Measurements from ENCODE around the gene MANF.

Gene MANF

DNA sequence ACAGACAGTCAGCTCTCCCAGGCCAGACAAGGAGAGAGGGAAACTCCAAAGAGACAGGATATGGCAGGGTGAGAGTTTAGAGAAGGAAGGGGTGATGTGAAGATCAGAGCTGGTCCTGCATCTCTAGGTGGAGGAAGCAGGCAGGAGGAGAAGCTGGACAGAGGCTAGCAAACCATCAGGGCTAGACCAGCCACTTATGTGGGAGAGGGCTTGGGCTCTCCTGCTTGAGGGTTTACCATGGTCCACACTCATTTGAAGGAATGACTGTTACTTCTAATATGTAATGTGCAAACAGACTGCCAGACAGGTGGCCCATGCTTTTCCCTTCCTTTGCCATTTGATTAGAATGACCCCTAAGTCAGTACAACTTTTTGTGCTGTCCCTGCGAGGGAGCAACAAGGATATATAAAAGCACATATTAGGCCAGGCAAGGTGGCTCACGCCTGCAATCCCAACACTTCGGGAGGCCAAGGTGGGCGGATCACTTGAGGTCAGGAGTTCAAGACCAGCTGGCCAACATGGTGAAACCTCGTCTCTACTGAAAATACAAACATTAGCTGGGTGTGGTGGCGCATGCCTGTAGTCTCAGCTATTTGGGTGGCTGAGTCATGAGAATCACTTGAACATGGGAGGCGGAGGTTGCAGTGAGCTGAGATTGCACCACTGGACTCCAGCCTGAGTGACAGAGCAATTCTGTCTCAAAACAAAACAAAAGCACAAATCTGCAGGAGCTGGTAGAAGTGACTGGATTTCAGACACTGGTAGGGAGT lies 41.0 kb upstream of the MANF start:
- no peaks in the 10 kb centered on the region for H3K9me3 ChIP-seq (ENCODE audit: control insufficient read depth, insufficient read depth, low read length)
- H3K36me3 ChIP-seq (ENCODE audit: control insufficient read depth, low read length): no peaks in the 10 kb centered on the region
- no peaks in the 10 kb centered on the region for H3K9me2 ChIP-seq (replicated peaks; ENCODE audit: control insufficient read depth, low read length)
- H3K4me3 ChIP-seq (ENCODE audit: low read length): no peak overlapping the region
- no peaks in the 10 kb centered on the region for H3K4me1 ChIP-seq (ENCODE audit: control insufficient read depth, low read length)
- H3K4me2 ChIP-seq (ENCODE audit: low read length): no peak overlapping the region
- no peak overlapping the region for H3K27ac ChIP-seq (ENCODE audit: low read depth, low read length)
- no peaks in the 10 kb centered on the region for H4K20me1 ChIP-seq (ENCODE audit: control insufficient read depth, insufficient read depth, low read depth, low read length)
- no peaks in the 10 kb centered on the region for H3K27me3 ChIP-seq (ENCODE audit: control insufficient read depth, low read length)
- no peaks in the 10 kb centered on the region for H3K79me2 ChIP-seq (ENCODE audit: control insufficient read depth, low read length)
- H3F3A ChIP-seq (ENCODE audit: control insufficient read depth, insufficient read depth): no peaks in the 10 kb centered on the region
- TF ChIP-seq EZH2phosphoT487 (IDR thresholded peaks at IDR 0.05; ENCODE audit: borderline replicate concordance, low read length): no peak
- TF ChIP-seq, protein P1, sequence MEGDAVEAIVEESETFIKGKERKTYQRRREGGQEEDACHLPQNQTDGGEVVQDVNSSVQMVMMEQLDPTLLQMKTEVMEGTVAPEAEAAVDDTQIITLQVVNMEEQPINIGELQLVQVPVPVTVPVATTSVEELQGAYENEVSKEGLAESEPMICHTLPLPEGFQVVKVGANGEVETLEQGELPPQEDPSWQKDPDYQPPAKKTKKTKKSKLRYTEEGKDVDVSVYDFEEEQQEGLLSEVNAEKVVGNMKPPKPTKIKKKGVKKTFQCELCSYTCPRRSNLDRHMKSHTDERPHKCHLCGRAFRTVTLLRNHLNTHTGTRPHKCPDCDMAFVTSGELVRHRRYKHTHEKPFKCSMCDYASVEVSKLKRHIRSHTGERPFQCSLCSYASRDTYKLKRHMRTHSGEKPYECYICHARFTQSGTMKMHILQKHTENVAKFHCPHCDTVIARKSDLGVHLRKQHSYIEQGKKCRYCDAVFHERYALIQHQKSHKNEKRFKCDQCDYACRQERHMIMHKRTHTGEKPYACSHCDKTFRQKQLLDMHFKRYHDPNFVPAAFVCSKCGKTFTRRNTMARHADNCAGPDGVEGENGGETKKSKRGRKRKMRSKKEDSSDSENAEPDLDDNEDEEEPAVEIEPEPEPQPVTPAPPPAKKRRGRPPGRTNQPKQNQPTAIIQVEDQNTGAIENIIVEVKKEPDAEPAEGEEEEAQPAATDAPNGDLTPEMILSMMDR (IDR thresholded peaks at IDR 0.05; ENCODE audit: low read depth, low read length, poor library complexity, severe bottlenecking): no peak

DNA sequence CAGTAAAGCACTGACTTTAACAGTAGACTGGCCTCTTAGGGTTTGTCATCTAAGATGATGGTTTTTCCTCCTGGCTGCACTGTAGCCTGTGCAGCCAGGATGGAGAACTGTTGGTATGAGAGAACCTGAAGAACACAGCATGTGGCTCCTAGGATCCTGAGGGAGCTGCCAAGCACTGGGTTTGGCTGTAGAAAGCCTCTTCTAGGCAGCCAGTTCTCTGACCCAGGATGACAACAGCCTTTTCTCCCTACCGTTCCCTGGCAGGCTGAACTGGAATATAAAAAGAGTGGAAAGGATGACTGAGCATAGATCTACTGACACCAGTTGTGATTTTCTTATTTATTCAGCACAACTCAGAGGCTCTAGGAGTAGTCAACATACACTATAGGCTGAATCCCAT lies 34.3 kb upstream of the MANF start:
- H3K27ac ChIP-seq (ENCODE audit: low read depth, low read length): no peak overlapping the region
- no peak overlapping the region for H3K4me2 ChIP-seq (ENCODE audit: low read length)
- H3K9me3 ChIP-seq (ENCODE audit: control insufficient read depth, insufficient read depth, low read length): no peaks in the 10 kb centered on the region
- no peaks in the 10 kb centered on the region for H3K9me2 ChIP-seq (replicated peaks; ENCODE audit: control insufficient read depth, low read length)
- H3K79me2 ChIP-seq (ENCODE audit: control insufficient read depth, low read length): no peaks in the 10 kb centered on the region
- H3F3A ChIP-seq (ENCODE audit: control insufficient read depth, insufficient read depth): no peaks in the 10 kb centered on the region
- H4K20me1 ChIP-seq (ENCODE audit: control insufficient read depth, insufficient read depth, low read depth, low read length): no peaks in the 10 kb centered on the region
- TF ChIP-seq EZH2phosphoT487 (IDR thresholded peaks at IDR 0.05; ENCODE audit: borderline replicate concordance, low read length): no peak
- TF ChIP-seq, protein P1 (IDR thresholded peaks at IDR 0.05; ENCODE audit: low read depth, low read length, poor library complexity, severe bottlenecking): no peak
- H3K4me3 ChIP-seq (ENCODE audit: low read length): no peak overlapping the region
- H3K27me3 ChIP-seq (ENCODE audit: control insufficient read depth, low read length): no peaks in the 10 kb centered on the region
- no peaks in the 10 kb centered on the region for H3K4me1 ChIP-seq (ENCODE audit: control insufficient read depth, low read length)
- no peaks in the 10 kb centered on the region for H3K36me3 ChIP-seq (ENCODE audit: control insufficient read depth, low read length)

DNA sequence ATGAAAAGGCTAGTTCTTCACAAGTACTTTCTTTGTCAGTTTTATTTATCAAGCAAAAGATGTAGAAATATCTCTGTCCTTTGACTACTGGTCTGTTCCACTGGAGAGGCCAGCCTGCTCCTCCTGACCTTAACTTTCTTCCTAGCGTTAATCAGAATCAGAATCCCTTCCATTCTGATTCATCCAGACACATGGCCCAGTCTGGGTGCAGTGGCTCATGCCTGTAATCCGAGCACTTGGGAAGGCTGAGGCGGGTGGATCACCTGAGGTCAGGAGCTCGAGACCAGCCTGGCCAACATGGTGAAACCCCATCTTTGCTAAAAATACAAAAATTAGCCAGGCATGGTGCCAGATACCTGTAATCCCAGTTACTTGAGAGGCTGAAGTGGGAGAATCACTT lies 32.0 kb upstream of the MANF start:
- no peak overlapping the region for H3K27ac ChIP-seq (ENCODE audit: low read depth, low read length)
- no peak overlapping the region for H3K4me3 ChIP-seq (ENCODE audit: low read length)

More for the DNA sequence above, 32.0 kb upstream of the MANF start:
- H3K9me3 ChIP-seq (ENCODE audit: control insufficient read depth, insufficient read depth, low read length): no peaks in the 10 kb centered on the region
- H3K36me3 ChIP-seq (ENCODE audit: control insufficient read depth, low read length): no peaks in the 10 kb centered on the region
- peaks cover 14% of the 10 kb centered on the region for H3K27me3 ChIP-seq (ENCODE audit: control insufficient read depth, low read length)
- TF ChIP-seq, protein P1 (IDR thresholded peaks at IDR 0.05; ENCODE audit: low read depth, low read length, poor library complexity, severe bottlenecking): no peak
- TF ChIP-seq EZH2phosphoT487 (IDR thresholded peaks at IDR 0.05; ENCODE audit: borderline replicate concordance, low read length): no peak
- no peaks in the 10 kb centered on the region for H3K4me1 ChIP-seq (ENCODE audit: control insufficient read depth, low read length)
- no peaks in the 10 kb centered on the region for H4K20me1 ChIP-seq (ENCODE audit: control insufficient read depth, insufficient read depth, low read depth, low read length)
- H3F3A ChIP-seq (ENCODE audit: control insufficient read depth, insufficient read depth): no peaks in the 10 kb centered on the region
- H3K4me2 ChIP-seq (ENCODE audit: low read length): no peak overlapping the region
- H3K79me2 ChIP-seq (ENCODE audit: control insufficient read depth, low read length): no peaks in the 10 kb centered on the region
- no peaks in the 10 kb centered on the region for H3K9me2 ChIP-seq (replicated peaks; ENCODE audit: control insufficient read depth, low read length)

Data from DOHH2 (cell line).